A673 (cell line): ENCODE results near the gene SSMEM1. TPM values are rescaled to one million over a fixed set of nuclear protein-coding genes. Genes with fewer than 3 reads are reported as not detected.
"Not testable (repeated sequence)": the region's sequence is repeated elsewhere in the genome, so short reads cannot be mapped to it uniquely, and the experiment has no call there.

Source experiments
- BruUV-seq: library from RNA; stranded (reverse); fragments of 400-500 nt; replicated peaks from 2 replicates; lab custom pipeline; 2021; lab: Mats Ljungman, UMichigan
- CTCF ChIA-PET: fragments of 300-600 bp; sonication (Branson Sonifier 250); formaldehyde crosslinking; loops from one replicate; lab custom pipeline; 2022; ENCODE audit warnings: antibody characterized with exemption; lab: Charles Lee
- POLR2A ChIA-PET: fragments of 300-600 bp; sonication (Branson Sonifier 250); formaldehyde crosslinking; loops from one replicate; lab custom pipeline; 2022; ENCODE audit warnings: antibody characterized with exemption; ENCODE audit not compliant: low non-redundant PET; lab: Charles Lee
- DNase-seq: peaks from one replicate; pipeline ENCODE4 v3.0.0-alpha.2; 2015; ENCODE audit warnings: low spot score
- H3K27ac ChIP-seq: fragments of 200-600 bp; sonication (generic); 2 replicates; pipeline ENCODE4 v1.5.1; 2016; ENCODE audit warnings: mixed run types, low read depth, mild to moderate bottlenecking, mixed read lengths, antibody characterized with exemption, low read length; ENCODE audit not compliant: poor library complexity, severe bottlenecking
- H3K27me3 ChIP-seq: fragments of 200-600 bp; sonication (generic); replicated peaks from 2 replicates; pipeline ENCODE4 v1.6.1; 2017; ENCODE audit warnings: mixed run types, low read depth, mild to moderate bottlenecking, mixed read lengths, antibody characterized with exemption, low read length; ENCODE audit not compliant: insufficient read depth, poor library complexity
- H3K36me3 ChIP-seq: fragments of 200-600 bp; sonication (generic); 2 replicates; pipeline ENCODE4 v1.6.1; 2016; ENCODE audit warnings: mixed run types, mild to moderate bottlenecking, mixed read lengths, antibody characterized with exemption, low read length; ENCODE audit not compliant: insufficient read depth, poor library complexity, severe bottlenecking
- H3K4me1 ChIP-seq: fragments of 200-600 bp; sonication (generic); 2 replicates; pipeline ENCODE4 v1.6.1; 2017; ENCODE audit warnings: mixed run types, mild to moderate bottlenecking, mixed read lengths, antibody characterized with exemption, low read length; ENCODE audit not compliant: insufficient read depth, poor library complexity, severe bottlenecking
- H3K4me3 ChIP-seq: fragments of 200-600 bp; sonication (generic); 2 replicates; pipeline ENCODE4 v1.5.1; 2016; ENCODE audit warnings: low read depth, mixed run types, mild to moderate bottlenecking, mixed read lengths, low read length; ENCODE audit not compliant: poor library complexity, severe bottlenecking
- H3K9me3 ChIP-seq: fragments of 200-600 bp; sonication (generic); 2 replicates; pipeline ENCODE4 v1.6.1; 2016; ENCODE audit warnings: mixed run types, low read depth, mild to moderate bottlenecking, mixed read lengths, antibody characterized with exemption, low read length; ENCODE audit not compliant: poor library complexity, severe bottlenecking
- CTCF ChIP-seq: fragments of 300-800, 200-600 bp; sonication (generic); conservative IDR thresholded peaks from 2 replicates; pipeline ENCODE4 v1.5.1; 2017; ENCODE audit warnings: low read depth, mild to moderate bottlenecking, antibody characterized with exemption, low read length, moderate library complexity, mixed read lengths
- EZH2 ChIP-seq: fragments of 200-600 bp; sonication (generic); IDR thresholded peaks from 2 replicates; pipeline ENCODE4 v1.6.1; 2017; ENCODE audit warnings: borderline replicate concordance, low read depth, mild to moderate bottlenecking, mixed read lengths, antibody characterized with exemption, low read length; ENCODE audit not compliant: poor library complexity, severe bottlenecking
- intact Hi-C: fragments of 100-400 bp; cut with micrococcal nuclease; formaldehyde crosslinking; loops from one replicate; pipeline ENCODE4 v1.10.0; 2022; ENCODE audit not compliant: unreplicated experiment
- total RNA-seq: library from RNA; stranded (reverse); gene quantifications from 2 replicates; pipeline ENCODE4 v1.2.3, GENCODE V29; 2021

The SSMEM1 gene
- total RNA-seq, 1 experiment from 2014 or later = not detected

DNA sequence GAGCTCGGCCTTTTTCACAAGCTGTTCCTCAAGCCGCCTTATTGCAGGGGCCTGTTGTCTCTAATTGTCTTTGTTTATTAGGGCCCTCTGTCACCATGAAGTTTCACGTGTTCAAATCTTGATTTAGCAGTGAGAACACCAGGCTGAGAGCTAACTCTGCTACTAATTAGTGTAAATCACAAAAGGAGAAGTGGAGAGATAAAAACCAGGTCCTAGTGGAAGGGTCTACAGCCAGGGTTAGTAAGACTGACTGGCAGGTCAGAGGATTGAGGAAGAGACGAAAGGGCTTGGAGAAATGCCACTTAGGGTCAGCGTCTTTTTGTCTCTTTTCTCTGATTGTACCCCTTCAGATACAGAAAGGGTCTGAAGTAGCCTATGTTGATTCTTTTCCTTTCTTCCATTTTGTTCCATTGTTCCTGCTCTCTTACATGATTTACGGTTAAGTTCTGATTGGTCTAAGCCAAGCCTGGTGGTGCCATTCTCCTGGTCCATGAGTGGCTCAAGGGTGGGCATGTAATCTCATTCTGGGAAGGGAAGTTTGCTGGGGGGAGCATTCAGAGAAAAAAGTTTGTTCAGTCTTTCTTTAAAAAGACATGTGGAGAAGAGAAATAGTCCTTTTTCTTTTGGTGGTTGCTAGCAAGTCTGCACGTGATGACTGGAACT is 21.3 kb downstream of the SSMEM1 start:
- no peaks in the 10 kb centered on the region for H3K9me3 ChIP-seq
- no peaks in the 10 kb centered on the region for H3K27me3 ChIP-seq
- TF ChIP-seq CTCF (no peak), EZH2 (no peak)
- no TSS peak for BruUV-seq
- H3K4me1 ChIP-seq = no peaks in the 10 kb centered on the region
- intact Hi-C loops = no loop called here
- no peak overlapping the region for H3K27ac ChIP-seq
- CTCF ChIA-PET = no interaction called here
- no peak overlapping the region for H3K4me3 ChIP-seq
- H3K36me3 ChIP-seq = no peaks in the 10 kb centered on the region
- DNase-seq = no peak
- POLR2A ChIA-PET = no interaction called here

- intact Hi-C loops, POLR2A ChIA-PET, H3K27me3 ChIP-seq, H3K4me3 ChIP-seq, H3K36me3 ChIP-seq, BruUV-seq, DNase-seq, H3K4me1 ChIP-seq, CTCF ChIA-PET, H3K9me3 ChIP-seq, H3K27ac ChIP-seq: not testable (repeated sequence)
Measured at GRCh38 chr7:130229981-130230380, 22.3 kb downstream of the SSMEM1 start.

DNA sequence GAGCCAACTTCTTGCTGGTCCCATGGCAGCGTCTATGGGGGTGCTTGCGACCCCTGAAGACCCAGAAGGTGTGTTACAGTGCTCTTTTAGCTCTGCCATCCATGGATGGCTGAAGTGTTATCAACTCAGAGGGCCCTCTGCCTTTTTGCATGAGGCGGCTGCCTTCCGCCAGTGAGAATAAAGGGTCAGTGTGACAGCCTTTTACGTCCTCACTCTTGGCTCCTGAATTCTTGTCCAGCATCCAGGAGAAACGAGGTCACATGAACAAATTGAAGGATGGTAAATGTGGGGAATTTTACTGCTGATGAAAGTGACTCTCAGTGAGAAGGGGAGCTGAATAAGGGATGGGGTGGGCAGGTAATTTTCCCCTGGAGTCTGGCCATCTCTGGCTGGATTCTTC is 24.1 kb downstream of the SSMEM1 start:
- BruUV-seq = no TSS peak
- H3K27ac ChIP-seq = no peak overlapping the region
- CTCF ChIA-PET = no interaction called here

More for the DNA sequence above, 24.1 kb downstream of the SSMEM1 start:
- Histone ChIP-seq H3K36me3 (no peaks in the 10 kb centered on the region), H3K27me3 (no peaks in the 10 kb centered on the region), H3K4me1 (no peaks in the 10 kb centered on the region), H3K9me3 (no peaks in the 10 kb centered on the region), H3K4me3 (no peak overlapping the region)
- TF ChIP-seq CTCF (no peak), EZH2 (no peak)
- no peak for DNase-seq
- POLR2A ChIA-PET = interaction anchor here (0.5 kb wide), 1 partner anchor 717 kb away, joined by 5 read pairs; no protein-coding TSS in a partner anchor
- intact Hi-C loops = no loop called here
